GM12892 (cell line): ENCODE results near the gene EML1.

Experiments used
- DNase-seq: peaks from one replicate; pipeline ENCODE4 v3.0.0; 2011; ENCODE audit not compliant: insufficient read length
- FAIRE-seq: peaks from 2 replicates; lab custom pipeline; 2011; peaks lifted over from hg19 to GRCh38; lab: Jason Lieb, UNC
- POLR2A ChIP-seq: IDR thresholded peaks from 2 replicates; pipeline ENCODE4 v1.6.1; 2011; ENCODE audit warnings: low read depth, low read length, control low read depth
- POLR2AphosphoS5 ChIP-seq: IDR thresholded peaks from 2 replicates; pipeline ENCODE4 v1.6.1; 2011; ENCODE audit warnings: low read depth, low read length, control low read depth
- TAF1 ChIP-seq: IDR thresholded peaks from 2 replicates; pipeline ENCODE4 v1.6.1; 2011; ENCODE audit warnings: low read depth, mild to moderate bottlenecking, control low read depth, low read length, borderline replicate concordance

The EML1 gene

DNA sequence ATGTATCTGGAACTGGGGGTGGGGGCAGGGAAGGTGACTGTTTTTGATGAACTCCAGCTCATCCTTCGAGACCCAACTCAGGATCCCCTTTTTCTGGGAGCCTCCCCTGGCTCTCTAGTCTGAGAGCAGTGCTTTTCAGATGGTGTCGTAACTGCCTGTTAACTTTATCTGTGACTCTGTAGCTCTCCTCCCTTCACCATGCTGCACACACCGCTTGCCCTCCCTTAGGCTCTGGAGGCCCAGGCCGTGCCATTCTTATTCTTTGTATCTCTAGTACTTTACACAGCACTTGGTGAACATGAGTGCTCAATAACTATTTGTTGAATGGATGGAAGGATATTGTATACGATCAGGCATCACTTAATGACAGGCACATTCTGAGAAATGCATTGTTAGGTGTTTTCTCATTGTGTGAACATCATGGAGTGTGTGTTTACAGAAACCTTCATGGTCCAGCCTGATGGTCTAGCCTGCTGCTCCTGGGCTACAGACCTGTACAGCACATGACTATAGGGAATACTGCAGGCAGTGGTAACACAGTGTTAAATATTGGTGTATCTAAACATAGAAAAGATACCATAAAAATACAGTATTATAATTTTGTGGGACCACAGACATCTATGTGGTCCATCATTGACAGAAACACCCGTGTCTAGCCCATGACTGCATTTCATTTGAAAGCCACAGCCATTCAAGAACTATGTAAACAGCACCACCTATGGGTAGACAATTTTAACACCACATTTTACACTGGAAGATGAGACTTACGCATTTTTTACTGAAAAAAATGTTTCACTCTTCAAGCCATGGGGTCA, 91.8 kb downstream of the EML1 start:
- FAIRE-seq (peak; percentile 84), DNase-seq (peak; percentile 25)
- no peak for TF ChIP-seq POLR2AphosphoS5
- no peak for TF ChIP-seq TAF1
- TF ChIP-seq POLR2A, result no peak

DNA sequence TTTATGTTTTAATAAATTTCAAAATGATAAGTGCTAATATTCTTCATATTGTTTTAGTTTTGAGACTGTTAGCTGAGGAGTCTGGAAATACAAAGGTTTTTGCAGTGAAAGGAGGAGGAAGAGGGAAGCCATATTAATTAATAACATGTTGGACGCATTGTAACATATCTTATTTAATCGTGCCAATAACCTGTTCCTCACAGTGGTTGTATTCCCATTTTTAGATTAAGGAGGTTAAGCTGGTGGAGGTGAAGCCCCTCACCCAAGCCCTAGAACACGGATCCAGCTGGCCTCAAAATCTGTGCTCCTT, 92.4 kb downstream of the EML1 start:
- TF ChIP-seq TAF1 (no peak), POLR2AphosphoS5 (no peak), POLR2A (no peak)
- FAIRE-seq, result no peak

DNA sequence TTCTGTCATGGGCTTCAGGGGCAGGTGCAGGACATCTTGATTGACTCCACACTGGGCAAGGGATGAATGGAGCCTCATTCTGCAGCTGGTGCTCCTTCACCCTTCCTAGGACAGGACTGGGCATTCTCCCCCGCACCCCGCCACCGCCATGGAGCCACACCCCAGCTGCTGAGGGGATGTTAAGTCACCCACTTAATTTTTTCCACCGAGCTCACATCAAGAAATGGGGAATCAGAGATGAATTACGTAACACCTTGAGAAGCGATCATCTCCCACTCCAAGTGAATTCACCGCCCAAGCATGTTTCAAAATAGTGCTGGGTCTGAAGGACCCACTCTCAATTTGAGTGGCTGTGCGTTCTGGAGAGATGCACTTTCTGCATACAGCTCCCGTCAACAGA, 94.2 kb downstream of the EML1 start:
- FAIRE-seq (no peak), DNase-seq (no peak)
- TF ChIP-seq POLR2AphosphoS5 (no peak), TAF1 (no peak), POLR2A (no peak)

More for the DNA sequence above, 92.4 kb downstream of the EML1 start:
- no peak for DNase-seq

DNA sequence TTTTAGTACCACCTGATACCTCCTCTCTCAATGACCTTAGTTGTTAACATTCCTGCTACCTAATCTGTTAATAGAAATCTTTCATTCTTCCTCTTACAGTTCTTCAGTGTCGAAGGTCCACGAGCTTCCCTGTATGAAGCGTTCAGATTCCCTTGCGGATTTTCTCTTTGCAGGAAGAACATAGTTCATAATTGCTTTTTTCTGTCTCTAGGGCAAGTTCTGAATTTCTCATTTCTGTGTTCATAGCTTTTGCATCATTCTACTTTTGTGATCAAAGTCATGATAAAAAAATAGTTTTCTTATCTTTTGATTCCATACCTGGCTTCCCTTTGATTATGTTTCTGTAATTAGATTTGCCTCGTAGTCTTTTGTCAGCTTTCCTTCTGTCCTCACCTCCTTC, 94.9 kb downstream of the EML1 start:
- FAIRE-seq (no peak), DNase-seq (no peak)
- TF ChIP-seq POLR2AphosphoS5 (no peak), TAF1 (no peak), POLR2A (no peak)

DNA sequence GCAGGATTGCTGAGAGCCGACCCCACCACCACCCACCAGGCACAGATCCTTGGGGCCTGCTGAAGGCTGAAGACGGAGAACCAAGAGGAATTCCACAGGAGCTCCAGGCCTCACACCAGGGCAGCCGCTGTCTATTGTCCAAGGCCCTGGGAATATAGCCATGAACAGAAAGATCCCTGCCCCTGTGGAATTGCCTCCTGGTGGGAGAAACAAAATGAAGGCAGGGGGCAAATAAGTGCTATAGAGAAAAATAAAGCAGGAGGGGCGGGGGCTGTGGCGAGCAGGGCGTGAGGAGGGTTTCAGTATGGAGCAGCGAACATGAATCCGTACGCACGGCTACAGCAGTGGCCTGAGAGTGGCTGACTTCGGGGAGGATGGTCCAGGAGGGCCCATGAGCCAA, 96.1 kb downstream of the EML1 start:
- FAIRE-seq (no peak), DNase-seq (no peak)
- TF ChIP-seq POLR2A, result no peak
- no peak for TF ChIP-seq TAF1
- TF ChIP-seq POLR2AphosphoS5, result no peak

DNA sequence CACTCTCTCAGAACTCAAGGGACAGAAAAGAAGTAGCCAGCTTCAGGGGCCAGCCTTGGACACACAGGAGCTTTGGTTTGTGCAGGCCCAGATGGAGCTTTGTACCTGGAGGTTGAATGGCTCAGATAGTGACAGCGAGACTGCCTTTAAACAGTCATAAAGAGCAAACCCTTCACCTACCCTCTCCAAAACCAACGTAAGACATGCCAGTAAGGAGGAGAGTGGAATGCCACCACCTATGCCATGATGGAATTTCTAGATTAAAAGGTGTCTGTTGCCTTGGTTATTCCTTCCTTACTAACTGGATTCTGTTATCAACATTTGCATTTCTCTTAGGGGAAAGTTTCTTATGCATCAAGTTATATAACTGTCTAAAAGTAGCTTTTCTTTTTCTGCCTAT, 98.1 kb downstream of the EML1 start:
- TF ChIP-seq POLR2AphosphoS5, result no peak
- no peak for TF ChIP-seq POLR2A
- no peak for TF ChIP-seq TAF1
- peak; percentile 61 for FAIRE-seq

DNA sequence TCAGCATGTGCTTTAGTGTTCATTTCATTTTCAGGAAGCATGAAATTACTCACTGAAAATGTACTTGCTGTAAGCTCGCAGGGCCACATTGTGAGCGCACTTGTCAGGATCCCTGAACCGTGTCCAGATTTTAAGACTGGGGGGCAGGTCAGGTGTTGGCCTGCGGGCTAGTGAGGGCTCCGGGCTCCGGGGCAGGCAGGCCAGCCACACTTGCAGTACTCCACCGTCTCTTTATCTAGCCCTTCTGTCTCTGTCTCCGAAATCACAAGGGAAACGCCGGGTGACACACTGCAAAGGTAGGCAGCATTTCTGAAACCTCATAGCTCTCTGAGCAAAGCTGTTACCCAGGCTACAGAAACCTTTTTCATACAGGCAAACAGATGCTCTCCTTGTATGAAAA, 98.7 kb downstream of the EML1 start:
- DNase-seq (no peak), FAIRE-seq (peak; percentile 58)
- TF ChIP-seq POLR2A, result no peak
- TF ChIP-seq POLR2AphosphoS5, result no peak
- TF ChIP-seq TAF1, result no peak

More for the DNA sequence above, 98.1 kb downstream of the EML1 start:
- DNase-seq, result no peak

DNA sequence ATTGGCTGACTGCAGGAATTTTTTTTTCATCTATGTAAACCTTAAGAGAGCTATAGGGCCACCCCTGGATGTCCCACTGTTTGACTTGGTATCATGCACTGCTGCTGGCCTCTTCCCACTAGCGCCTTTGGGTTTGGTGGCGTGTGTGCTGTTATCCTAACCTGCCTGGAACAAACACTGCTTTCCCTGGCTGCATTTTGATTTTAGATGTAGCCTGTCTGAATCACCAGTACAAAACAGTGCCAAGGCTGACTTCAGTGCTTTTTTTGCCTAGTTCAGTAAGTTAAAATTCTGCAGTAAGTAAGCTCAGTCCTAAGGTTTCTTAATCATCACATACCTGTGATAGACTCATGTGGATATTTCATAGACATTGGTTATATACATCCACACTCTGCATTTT, 99.2 kb downstream of the EML1 start:
- DNase-seq (no peak), FAIRE-seq (no peak)
- no peak for TF ChIP-seq POLR2AphosphoS5
- TF ChIP-seq POLR2A, result no peak
- TF ChIP-seq TAF1, result no peak

DNA sequence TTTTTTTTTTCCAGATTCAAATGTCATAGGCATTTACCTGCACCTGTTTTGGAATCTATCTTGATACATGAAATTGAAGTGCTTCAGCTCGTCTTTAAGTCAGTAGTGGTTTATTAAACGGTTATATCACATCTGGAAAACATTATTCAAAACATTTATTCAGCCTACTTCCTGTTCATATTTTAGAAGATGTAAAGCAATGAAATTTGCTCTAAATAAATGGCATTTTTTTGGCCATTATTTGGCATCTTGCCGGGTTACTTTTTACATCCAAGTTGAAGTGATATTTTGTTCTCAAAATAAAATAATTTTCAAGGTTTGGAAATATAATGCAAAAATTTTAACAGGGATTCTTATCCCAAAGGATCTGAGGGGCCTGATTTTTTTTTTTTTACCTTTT, 103.1 kb downstream of the EML1 start:
- no peak for DNase-seq
- no peak for FAIRE-seq

DNA sequence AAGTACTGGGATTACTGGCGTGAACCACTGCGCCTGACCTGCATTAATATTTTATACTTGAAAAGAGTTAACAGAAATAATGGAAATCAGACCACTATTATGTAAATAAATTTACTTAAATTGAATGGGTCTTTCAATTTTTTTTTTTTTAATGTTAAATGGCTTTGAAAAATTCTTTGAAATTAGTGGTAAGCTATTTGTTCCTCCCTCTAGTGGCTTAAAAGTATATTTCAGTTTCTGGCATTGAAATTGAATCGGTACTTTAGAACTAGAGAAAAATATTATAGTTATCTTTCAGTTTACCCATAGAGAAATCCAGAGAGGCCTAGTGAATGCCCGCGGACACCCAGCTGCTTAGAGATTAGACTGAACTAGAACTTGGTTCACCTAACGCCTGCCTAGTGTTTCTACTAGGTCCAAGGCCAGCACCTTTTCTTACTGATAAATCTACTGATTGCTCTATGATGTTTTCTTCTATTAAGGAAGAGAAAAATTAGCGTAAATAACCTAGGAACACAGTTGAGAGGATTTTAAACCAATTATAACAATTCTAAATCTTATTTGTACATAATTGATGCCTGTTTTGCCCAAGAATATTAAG, 106.5 kb downstream of the EML1 start:
- FAIRE-seq, result no peak
- TF ChIP-seq TAF1 (no peak), POLR2AphosphoS5 (no peak), POLR2A (no peak)
- no peak for DNase-seq

More for the DNA sequence above, 103.1 kb downstream of the EML1 start:
- TF ChIP-seq TAF1, result no peak
- no peak for TF ChIP-seq POLR2A
- no peak for TF ChIP-seq POLR2AphosphoS5

DNA sequence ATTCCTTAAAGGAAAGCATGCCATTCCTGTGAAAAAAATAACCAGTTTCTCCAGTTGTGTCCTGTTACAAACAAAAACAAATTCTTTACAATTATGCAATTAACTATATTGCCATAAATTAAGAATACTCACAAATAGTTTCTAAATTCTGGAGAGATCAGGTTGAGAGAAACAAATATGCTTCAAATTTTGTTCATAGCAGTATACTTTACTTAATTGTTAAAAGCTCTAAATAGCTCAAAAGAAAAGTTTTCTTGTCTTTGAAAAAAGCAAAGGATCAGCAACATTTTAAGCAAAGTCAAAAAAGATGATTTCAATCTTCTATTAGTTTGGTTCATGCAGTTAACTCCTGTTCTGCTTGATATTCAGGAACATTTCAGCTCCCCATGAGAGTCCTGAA, 109.7 kb downstream of the EML1 start:
- FAIRE-seq, result no peak
- no peak for DNase-seq
- no peak for TF ChIP-seq POLR2AphosphoS5
- no peak for TF ChIP-seq POLR2A
- no peak for TF ChIP-seq TAF1

DNA sequence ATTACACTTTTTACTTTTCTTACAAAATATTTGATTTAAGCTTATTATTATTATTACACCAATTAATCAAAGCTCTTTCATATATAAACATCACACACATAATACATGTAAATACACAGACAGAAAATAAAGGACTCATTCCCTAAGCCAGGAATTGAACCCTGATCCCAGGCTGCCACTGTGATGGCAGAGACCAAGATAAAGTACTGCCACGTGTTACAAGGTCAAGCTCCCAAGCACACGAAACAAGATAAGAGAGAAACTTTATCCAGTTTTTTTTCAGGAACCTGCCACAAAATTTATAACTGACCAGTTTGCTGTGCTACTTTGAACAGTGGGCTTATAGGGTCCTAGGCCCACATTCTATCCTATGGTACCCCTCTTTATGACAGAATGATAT, 111.3 kb downstream of the EML1 start:
- TF ChIP-seq POLR2A (no peak), TAF1 (no peak), POLR2AphosphoS5 (no peak)
- no peak for DNase-seq
- no peak for FAIRE-seq
